HG03196 (cell line): ENCODE results near the gene RARB.

Experiments used
- ATAC-seq: cut with Tn5 transposase; IDR thresholded peaks from one replicate; pipeline ENCODE4 v1.9.1; 2021; ENCODE audit not compliant: unreplicated experiment

RARB gene

DNA sequence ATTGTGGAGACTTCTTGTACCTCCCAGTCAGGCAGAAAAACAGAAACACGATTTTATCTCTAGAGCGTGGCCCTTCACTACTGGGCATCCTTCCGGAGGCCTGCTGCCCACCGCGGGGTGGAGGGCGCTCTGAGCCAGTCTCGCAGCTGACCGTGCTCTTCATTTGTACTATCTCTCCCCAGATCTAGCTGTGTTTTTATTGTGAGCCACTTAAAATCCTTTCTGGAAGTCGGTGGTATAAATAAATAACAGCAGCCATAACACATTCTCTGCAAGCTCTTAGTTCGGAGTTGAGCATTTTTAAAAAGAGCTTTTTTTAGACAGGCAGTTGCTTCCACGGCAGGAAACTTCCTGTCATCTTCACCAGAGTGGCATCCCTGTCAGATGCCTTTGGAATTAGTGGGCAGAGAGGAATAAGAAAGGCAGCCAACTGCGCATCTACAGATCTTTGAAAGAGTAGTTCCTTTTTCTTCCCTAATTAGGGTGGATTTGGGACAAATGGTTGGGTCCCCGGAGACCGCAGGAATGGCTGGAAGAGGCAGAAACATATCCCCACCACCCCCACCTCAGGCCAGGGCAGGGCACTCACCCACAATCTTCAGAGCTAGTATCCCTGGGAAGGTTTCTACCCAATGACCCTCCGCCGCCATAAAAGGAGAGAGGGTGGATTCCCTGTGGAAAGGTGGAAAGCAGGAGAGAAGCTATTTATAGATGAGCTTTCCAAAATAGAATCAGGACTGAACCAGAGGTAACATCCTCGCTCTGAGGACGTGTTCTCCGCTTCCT is 145.5 kb downstream of the RARB start:
- no peak for ATAC-seq

- no peak for ATAC-seq
These were observed 146.2 kb downstream of the RARB start for GRCh38 chr3:25574172-25574765.

GRCh38 chr3:25575001-25575400 is 146.9 kb downstream of the RARB start:
- ATAC-seq = no peak

DNA sequence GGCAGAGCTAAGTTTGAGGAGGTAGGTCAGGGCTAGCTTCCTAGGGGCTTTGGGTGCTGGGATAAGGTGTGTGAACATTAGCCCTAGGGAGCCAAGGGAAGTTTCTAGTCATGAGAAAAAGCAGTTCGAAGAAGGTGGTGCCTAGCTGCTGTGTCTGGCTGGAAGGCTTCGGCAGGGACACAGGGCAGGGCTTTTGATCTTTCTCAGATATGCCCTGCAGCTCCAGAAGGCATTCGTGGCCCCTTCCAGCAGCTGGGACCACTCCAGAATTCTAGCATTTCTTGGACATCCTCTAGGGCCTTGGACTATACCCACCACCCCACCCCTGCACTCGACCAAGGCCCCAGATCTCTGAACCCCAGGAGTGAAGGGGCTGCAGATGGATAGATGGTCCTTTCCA is 148.1 kb downstream of the RARB start:
- no peak for ATAC-seq

DNA sequence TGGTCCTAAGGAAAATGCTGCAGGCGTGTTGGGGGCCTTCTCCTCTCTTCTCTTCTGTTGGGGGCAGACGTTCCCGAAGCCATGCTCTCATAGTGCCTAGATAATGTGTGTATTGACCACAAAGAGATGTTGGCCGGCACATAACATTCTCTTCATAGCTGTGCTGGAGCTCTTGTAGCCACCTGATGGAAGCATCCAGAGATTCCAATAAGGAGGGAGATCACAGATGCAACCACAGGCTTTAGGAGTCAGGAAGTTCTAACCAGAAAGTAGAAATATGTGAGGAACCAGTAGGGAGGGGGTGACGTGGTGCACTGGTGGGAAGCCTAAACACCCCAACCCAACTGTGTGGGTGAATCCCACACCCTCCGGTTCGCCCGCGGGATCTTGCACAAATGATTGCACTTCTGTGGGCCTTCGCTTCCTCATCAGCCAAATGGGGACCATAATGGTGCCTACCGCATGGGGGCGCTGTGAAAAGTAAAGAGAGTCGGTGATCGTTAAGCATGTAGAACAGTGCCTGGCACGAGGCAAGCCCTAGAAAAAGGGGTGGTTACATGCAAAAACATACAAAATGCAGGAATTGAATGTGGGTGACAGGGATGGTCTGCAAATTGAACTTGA is 148.9 kb downstream of the RARB start:
- ATAC-seq = no peak

DNA sequence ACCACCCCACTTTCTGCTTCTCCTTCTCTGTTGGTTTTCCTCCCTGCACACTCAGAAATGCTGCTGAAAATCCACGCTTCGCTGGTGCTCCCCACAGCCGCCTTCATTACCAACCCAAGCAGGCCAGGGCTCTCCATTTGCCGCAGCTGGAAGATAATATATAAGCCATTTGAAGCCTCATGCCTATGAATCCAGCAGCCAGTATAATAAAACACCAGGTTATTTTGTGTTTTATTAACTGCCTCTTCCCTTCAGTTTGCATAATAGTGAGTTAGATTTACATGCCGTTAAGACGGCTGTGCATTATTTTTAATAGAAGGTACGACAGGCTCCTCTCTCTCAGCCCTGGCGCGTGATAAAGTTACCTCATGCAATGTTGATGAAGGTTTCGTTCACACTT is 150.0 kb downstream of the RARB start:
- no peak for ATAC-seq

DNA sequence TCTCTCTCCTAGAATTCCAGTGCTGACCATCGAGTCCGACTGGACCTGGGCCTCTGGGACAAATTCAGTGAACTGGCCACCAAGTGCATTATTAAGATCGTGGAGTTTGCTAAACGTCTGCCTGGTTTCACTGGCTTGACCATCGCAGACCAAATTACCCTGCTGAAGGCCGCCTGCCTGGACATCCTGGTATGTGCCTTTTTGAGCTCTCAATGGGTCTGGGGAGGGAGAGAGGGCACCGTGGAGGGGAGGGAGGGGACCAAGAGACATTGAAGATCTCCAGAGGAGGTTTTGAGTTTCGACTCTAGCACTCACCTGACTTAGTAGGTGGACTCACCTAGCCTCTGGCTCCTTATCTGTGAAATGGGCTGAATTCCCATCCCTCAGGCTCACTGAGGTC is 152.5 kb downstream of the RARB start:
- ATAC-seq = no peak

DNA sequence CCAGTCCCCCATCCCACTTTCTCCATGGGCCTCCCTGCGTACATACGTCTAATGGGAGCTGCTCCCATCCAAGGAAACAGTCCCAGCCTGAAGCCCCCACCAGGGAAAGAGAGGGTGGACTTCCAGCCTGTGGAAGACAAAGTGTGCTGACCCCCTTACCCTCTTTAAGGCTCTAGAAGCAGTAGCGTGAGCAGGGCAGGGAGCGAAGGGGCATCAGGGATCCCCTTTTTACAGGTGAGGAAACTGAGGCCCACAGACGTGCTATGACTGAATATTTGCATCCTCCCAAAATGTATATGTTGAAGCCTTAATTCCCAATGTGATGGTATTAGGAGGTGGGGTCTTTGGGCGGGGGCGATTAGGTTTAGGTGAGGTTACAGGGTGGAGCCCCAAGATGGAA is 153.3 kb downstream of the RARB start:
- no peak for ATAC-seq

DNA sequence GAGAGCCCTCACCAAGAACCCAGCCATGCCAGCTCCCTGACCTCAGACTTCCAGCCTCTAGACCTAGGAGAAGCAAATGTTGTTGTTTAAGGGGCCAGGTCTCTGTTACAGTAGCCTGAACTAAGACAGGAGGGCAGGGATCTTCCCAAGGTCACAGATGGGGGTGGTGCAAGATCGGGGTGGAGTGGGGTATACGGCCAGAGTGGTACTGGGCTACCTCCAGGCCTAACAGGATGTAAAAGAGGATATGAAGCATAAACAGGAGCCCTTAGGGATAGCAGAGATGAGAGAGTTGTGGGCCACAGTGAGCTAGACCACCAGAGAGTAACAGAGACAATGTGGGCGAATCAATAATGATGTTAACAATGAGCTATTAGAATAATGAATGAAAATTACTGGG is 153.8 kb downstream of the RARB start:
- no peak for ATAC-seq

DNA sequence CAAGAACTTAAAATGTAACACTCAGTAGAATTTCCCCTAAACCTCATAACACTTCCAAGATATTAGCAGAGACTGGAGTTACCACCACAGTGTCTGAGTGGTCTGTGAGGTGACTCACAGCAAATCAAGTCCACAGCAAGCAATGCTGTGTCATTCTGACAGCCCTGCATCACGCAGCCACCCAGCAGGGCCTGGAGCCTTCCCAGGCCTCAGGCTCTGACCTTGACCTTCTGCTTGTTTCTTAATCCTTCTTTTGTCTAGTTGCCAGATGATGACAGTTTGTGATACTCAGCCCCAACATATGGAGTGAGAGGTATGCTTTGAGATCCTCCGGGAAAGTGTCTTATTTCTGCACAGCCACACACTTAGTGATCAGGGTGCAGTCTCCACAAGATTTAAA is 154.2 kb downstream of the RARB start:
- ATAC-seq = no peak

DNA sequence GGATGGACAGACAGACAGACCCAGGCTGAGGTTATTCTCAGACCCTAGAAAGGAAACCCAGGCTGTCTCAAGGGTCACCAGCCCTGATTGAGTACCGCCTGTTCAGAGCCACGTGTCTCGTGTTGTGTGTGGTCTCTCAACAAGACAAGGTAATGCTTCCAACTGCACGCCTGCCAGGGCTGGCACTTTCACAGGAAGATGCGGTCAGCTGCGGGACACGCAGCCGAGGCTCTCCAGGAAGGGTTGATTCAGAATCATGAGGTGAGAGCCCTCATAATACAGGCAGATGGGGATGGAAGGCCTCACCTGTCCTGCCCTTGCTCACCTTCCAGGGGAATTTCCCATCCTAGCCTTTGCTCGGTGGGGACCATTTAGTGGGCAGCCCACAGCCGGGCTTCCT is 155.3 kb downstream of the RARB start:
- ATAC-seq = no peak

- ATAC-seq = no peak
These were observed 156.1 kb downstream of the RARB start for GRCh38 chr3:25584011-25584789.

DNA sequence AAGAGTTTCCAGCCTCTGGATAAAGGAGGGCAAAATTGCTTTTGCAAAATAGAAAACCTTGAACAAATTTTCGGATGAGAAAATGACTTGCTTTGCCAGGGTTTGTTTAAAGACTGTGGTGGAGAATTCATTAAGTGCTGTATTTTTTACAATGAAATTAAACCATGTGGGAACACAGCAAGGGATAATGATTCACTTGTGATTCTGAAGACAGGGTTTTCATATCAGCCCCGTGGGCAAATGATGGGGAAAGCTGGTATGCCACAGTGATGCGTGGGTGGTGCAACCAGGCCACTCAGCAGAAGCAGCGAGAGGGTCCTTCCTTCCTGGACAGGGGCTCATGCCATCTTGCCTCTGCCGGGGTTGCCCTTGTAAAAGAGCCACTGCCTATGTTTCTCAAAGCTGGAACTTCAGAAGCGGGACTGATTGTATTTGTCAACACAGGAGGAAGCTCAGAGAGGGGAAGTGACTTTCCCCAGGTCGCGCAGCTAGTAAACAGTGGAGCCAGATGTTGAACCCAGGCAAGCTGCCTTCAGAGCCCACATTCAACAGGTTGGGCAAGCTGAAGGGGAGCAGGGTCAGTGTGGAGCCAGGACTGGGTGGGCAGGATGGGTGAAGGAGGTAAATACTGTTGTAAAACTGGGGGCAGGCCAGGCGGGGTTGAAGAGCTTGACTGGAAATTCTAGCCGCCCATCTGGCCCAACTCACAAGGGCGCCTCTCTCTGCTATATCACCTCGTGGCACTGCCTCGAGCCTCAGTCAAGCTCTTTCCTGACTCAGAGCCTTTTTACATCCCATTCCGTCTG is 157.5 kb downstream of the RARB start:
- ATAC-seq = no peak

DNA sequence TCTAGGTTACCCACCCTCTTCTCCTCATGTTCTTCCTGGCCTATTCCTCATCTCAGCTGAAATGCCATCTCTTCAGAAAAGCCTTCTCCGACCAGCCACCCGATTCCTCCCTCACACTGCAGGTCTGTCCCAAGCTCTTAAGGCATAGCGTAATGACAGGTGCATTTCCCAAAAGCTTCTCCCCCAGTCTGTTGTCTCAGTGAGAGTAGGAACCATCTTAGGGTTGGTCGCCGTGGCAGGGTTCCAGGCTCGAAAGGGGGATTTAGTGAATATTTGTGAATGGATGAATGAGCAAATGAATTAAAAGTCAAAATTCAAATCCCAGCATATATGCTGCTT is 158.1 kb downstream of the RARB start:
- ATAC-seq = no peak

- no peak for ATAC-seq
These were observed 158.5 kb downstream of the RARB start for GRCh38 chr3:25586553-25586952.

DNA sequence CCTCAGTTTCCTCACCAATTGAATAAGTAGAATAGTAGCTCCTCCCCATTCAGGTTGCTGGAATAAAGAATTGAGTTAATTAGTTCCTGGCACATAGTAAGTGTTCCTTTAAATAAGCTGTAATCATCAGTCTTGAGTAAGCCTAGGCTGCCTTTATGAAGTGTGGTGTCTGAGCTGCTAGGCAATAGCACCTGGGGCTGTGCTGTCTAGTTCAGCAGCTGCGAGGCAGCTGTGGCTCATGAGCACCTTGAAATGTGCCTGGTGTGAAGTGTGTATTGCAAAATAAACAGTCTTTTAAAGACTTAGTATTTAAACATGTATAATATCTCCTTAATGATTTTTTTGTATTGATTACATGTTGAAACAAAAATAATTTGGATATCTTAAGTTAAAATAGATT is 159.0 kb downstream of the RARB start:
- ATAC-seq = no peak

DNA sequence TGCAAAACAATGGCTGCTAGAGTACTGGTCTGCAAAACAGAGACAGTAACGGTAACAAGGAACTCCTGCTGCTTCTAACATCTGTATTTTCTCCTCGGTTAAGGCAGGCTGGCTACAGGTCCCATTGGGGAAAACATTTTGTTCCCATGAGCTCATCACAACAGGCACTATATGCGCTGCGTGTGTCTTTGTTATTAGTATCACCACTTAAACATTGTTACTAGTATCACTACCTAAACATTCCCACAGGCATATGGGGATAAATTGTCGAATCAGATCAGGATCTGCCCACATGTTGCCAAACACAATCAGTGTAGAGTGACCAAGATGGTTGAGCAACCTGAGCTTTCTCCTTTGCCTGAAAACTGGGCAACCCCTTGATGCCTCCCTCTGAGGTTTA is 159.5 kb downstream of the RARB start:
- no peak for ATAC-seq

DNA sequence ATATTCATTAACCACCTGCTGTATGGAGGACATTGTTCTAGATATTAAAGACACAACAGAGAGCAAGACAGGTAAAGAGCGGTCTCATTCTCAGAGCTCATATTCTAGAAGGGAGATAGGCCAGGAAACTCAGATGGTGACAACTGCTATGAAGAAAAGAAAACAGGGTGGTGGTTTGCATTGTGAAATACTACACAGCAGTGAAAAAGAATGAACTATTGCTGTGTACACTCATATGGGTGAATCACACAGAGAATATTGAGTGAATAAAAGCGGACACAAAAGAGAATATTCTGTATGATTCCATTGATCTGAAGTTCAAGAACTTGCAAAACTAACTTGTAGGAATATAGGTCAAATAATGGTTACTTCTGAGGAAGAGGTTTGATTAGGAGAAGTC is 159.9 kb downstream of the RARB start:
- ATAC-seq = no peak

GRCh38 chr3:25588441-25589103 is 160.5 kb downstream of the RARB start:
- no peak for ATAC-seq

GRCh38 chr3:25589104-25589782 is 161.2 kb downstream of the RARB start:
- no peak for ATAC-seq
